ENCODE data around the gene PTGDS. TPM values are rescaled to one million over a fixed set of nuclear protein-coding genes. Genes with fewer than 3 reads are reported as not detected.

The PTGDS gene
- total RNA-seq, 1 experiment from 2014 or later = 3.6 TPM

GRCh38 chr9:136974817-136975535 lies 2.3 kb upstream of the PTGDS start:
- H3K56ac ChIP-seq (ENCODE audit: insufficient read length, low read depth, low read length) = no peak overlapping the region
- Mint-ChIP-seq H3K36me3 (ENCODE audit: insufficient read depth in 1 of 3, low read depth in 3 of 3) (no peaks in the 10 kb centered on the region), H3K4me3 (peak overlapping the region in 1 of 2 experiments; percentile 63; a peak in 2 of 5 replicates), H3K4me1 (peaks cover 2 to 9% of the 10 kb centered on the region in 2 experiments), H3K27me3 (ENCODE audit: low read depth) (peaks cover 6% of the 10 kb centered on the region), H3K27ac (no peak overlapping the region), H3K9me3 (no peaks in the 10 kb centered on the region)
- no peak overlapping the region for H3T11ph ChIP-seq (ENCODE audit: low read length)
- no peak overlapping the region for H2BK120ac ChIP-seq (ENCODE audit: low read depth, low read length, poor library complexity, severe bottlenecking)
- H3K23me2 ChIP-seq (ENCODE audit: insufficient read length, low read depth, low read length, poor library complexity, severe bottlenecking) = peaks cover 9% of the 10 kb centered on the region
- no peak overlapping the region for H2BK15ac ChIP-seq (ENCODE audit: low read depth, low read length)
- no peak overlapping the region for H3K9ac ChIP-seq (ENCODE audit: extremely low read depth, insufficient read length, low read length)
- H4K5ac ChIP-seq (ENCODE audit: insufficient read length, low read depth, low read length) = no peak overlapping the region
- H3K23ac ChIP-seq (ENCODE audit: insufficient read length, low read depth, low read length) = no peak overlapping the region
- no peak overlapping the region for H3K4ac ChIP-seq (ENCODE audit: low read depth, low read length)
- H2AK5ac ChIP-seq (ENCODE audit: insufficient read length, low read length) = no peak overlapping the region
- H2AFZ ChIP-seq (ENCODE audit: low read length) = no peak overlapping the region
- WGBS (ENCODE audit: extremely low coverage, insufficient read length, low lambda C conversion rate) = no CpG with 5 or more reads among the region's 15 CpGs
- no peak overlapping the region for H4K91ac ChIP-seq (ENCODE audit: insufficient read length, low read depth, low read length)
- H4K8ac ChIP-seq (replicated peaks; ENCODE audit: insufficient read length, low read depth, low read length) = no peak overlapping the region
- no peak overlapping the region for H3K14ac ChIP-seq (ENCODE audit: insufficient read depth, low read length)
- H2BK20ac ChIP-seq (ENCODE audit: low read depth, low read length, poor library complexity, severe bottlenecking) = no peak overlapping the region
- H3K4me1 ChIP-seq (ENCODE audit: insufficient read depth, low read length) = no peaks in the 10 kb centered on the region; the same call in 1 of the 2 replicates
- no peaks in the 10 kb centered on the region for H3K79me1 ChIP-seq (ENCODE audit: insufficient read depth, low read depth, low read length, poor library complexity, severe bottlenecking)
- no peak overlapping the region for H3K4me2 ChIP-seq (ENCODE audit: insufficient read depth, insufficient read length, low read length)
- no peak for TF ChIP-seq CTCF (conservative IDR thresholded peaks at IDR 0.05)
- no peak overlapping the region for H2BK5ac ChIP-seq (ENCODE audit: insufficient read length, low read length)
- no peak overlapping the region for H2BK12ac ChIP-seq (ENCODE audit: insufficient read length, low read depth, low read length)
- no peaks in the 10 kb centered on the region for H3K79me2 ChIP-seq (ENCODE audit: insufficient read depth, low read length)
- H3K27me3 ChIP-seq (ENCODE audit: insufficient read depth, low read length) = no peaks in the 10 kb centered on the region
- DNase-seq = no peak
- no peak overlapping the region for H3K27ac ChIP-seq (ENCODE audit: insufficient read length, low read depth, low read length)
- H4K20me1 ChIP-seq (ENCODE audit: control insufficient read depth, insufficient read depth, insufficient read length) = no peaks in the 10 kb centered on the region
- H3K18ac ChIP-seq (ENCODE audit: insufficient read length, low read depth, low read length) = no peak overlapping the region
- no peaks in the 10 kb centered on the region for H3K9me3 ChIP-seq (ENCODE audit: control insufficient read depth, low read depth, low read length)
